ENCODE measurements around the gene ZNF417. TPM values are rescaled to one million over a fixed set of nuclear protein-coding genes. Genes with fewer than 3 reads are reported as not detected.
"Not testable (repeated sequence)": the region's sequence is repeated elsewhere in the genome, so short reads cannot be mapped to it uniquely, and the experiment has no call there.

ZNF417 gene
- total RNA-seq: 10 to 100 TPM; 17.8 to 24.0 TPM

GRCh38 chr19:57916168-57916995 lies at the start of gene ZNF417:
TSS of gene ZNF417 (minus strand) at chr19:57916592. CDS start at chr19:57916411, 181 bp downstream.
- not testable (repeated sequence) for H3K27me3 Mint-ChIP-seq
- Mint-ChIP-seq H3K4me3 (peak within 1 kb of the TSS; percentile 90), H3K9me3 (ENCODE audit: low read depth) (peaks cover 23% of the 10 kb centered on the region), H3K27ac (peak within 1 kb of the TSS; percentile 96), H3K36me3 (peaks cover 66% of the 10 kb centered on the region), H3K4me1 (peaks cover 33% of the 10 kb centered on the region)
- ATAC-seq (peak; percentile 99), DNase-seq (peak; percentile 92)
- CTCF ChIA-PET: interaction anchor here (0.9 to 1.2 kb wide), 3 partner anchors 14 to 189 kb away, joined by 4 to 8 read pairs (median 5); partner anchors contain the start of gene ZNF671

GRCh38 chr19:57964761-57965160 lies 48.4 kb upstream of the ZNF417 start:
- DNase-seq (no peak), ATAC-seq (no peak)
- H3K36me3 Mint-ChIP-seq: peaks cover 8% of the 10 kb centered on the region
- no peaks in the 10 kb centered on the region for H3K27me3 Mint-ChIP-seq
- no peaks in the 10 kb centered on the region for H3K4me1 Mint-ChIP-seq
- no peak overlapping the region for H3K4me3 Mint-ChIP-seq
- no peak overlapping the region for H3K27ac Mint-ChIP-seq
- CTCF ChIA-PET: no interaction called here
- peaks cover 25% of the 10 kb centered on the region for H3K9me3 Mint-ChIP-seq (ENCODE audit: low read depth)

- ATAC-seq (no peak), DNase-seq (no peak)
- H3K27ac Mint-ChIP-seq: no peak overlapping the region
- no peaks in the 10 kb centered on the region for H3K4me1 Mint-ChIP-seq
- H3K9me3 Mint-ChIP-seq (ENCODE audit: low read depth): peaks cover 22% of the 10 kb centered on the region
- H3K36me3 Mint-ChIP-seq: peaks cover 5% of the 10 kb centered on the region
- H3K4me3 Mint-ChIP-seq: no peak overlapping the region
- H3K27me3 Mint-ChIP-seq: no peaks in the 10 kb centered on the region
- CTCF ChIA-PET: no interaction called here
Measured at GRCh38 chr19:57961785-57962184, 45.4 kb upstream of the ZNF417 start.

- peaks cover 36% of the 10 kb centered on the region for H3K9me3 Mint-ChIP-seq (ENCODE audit: low read depth)
Measured at GRCh38 chr19:57954996-57955395, 38.6 kb upstream of the ZNF417 start.

GRCh38 chr19:57949702-57950101 lies 33.3 kb upstream of the ZNF417 start:
- H3K36me3 Mint-ChIP-seq: peaks cover 23% of the 10 kb centered on the region
- peaks cover 15% of the 10 kb centered on the region for H3K4me1 Mint-ChIP-seq
- no peak for DNase-seq
- CTCF ChIA-PET: no interaction called here
- no peak overlapping the region for H3K27ac Mint-ChIP-seq
- ATAC-seq: no peak
- no peak overlapping the region for H3K4me3 Mint-ChIP-seq
- H3K9me3 Mint-ChIP-seq (ENCODE audit: low read depth): peaks cover 31% of the 10 kb centered on the region
- H3K27me3 Mint-ChIP-seq: no peaks in the 10 kb centered on the region

More at GRCh38 chr19:57954996-57955395, 38.6 kb upstream of the ZNF417 start:
- DNase-seq (no peak), ATAC-seq (no peak)
- H3K27ac Mint-ChIP-seq: no peak overlapping the region
- H3K4me3 Mint-ChIP-seq: no peak overlapping the region
- no peaks in the 10 kb centered on the region for H3K4me1 Mint-ChIP-seq
- CTCF ChIA-PET: no interaction called here
- peaks cover 2% of the 10 kb centered on the region for H3K36me3 Mint-ChIP-seq
- H3K27me3 Mint-ChIP-seq: no peaks in the 10 kb centered on the region

GRCh38 chr19:57949296-57949695 lies 32.9 kb upstream of the ZNF417 start:
- ATAC-seq (no peak), DNase-seq (no peak)
- Mint-ChIP-seq H3K9me3 (ENCODE audit: low read depth) (peaks cover 30% of the 10 kb centered on the region), H3K4me3 (no peak overlapping the region), H3K27me3 (no peaks in the 10 kb centered on the region), H3K27ac (no peak overlapping the region), H3K4me1 (peaks cover 15% of the 10 kb centered on the region), H3K36me3 (peaks cover 27% of the 10 kb centered on the region)
- CTCF ChIA-PET: no interaction called here

- no peaks in the 10 kb centered on the region for H3K27me3 Mint-ChIP-seq
- DNase-seq: peak; percentile 94
- peaks cover 30% of the 10 kb centered on the region for H3K9me3 Mint-ChIP-seq (ENCODE audit: low read depth)
- H3K4me3 Mint-ChIP-seq: peak within 1 kb of the TSS; percentile 95
- CTCF ChIA-PET: no interaction called here
- H3K4me1 Mint-ChIP-seq: peaks cover 15% of the 10 kb centered on the region
- peaks cover 44% of the 10 kb centered on the region for H3K36me3 Mint-ChIP-seq
- peak; percentile 97 for ATAC-seq
- peak within 1 kb of the TSS; percentile 90 for H3K27ac Mint-ChIP-seq
Measured at GRCh38 chr19:57947419-57948134, 31.2 kb upstream of the ZNF417 start, which contains the start of gene ZNF256. TSS of gene ZNF256 (minus strand) at chr19:57947706. CDS start at chr19:57947474, 232 bp downstream.

GRCh38 chr19:57947088-57947418 lies 30.7 kb upstream of the ZNF417 start:
- CTCF ChIA-PET: no interaction called here
- Mint-ChIP-seq H3K27me3 (no peaks in the 10 kb centered on the region), H3K4me1 (peaks cover 15% of the 10 kb centered on the region), H3K36me3 (peaks cover 49% of the 10 kb centered on the region), H3K9me3 (ENCODE audit: low read depth) (peaks cover 36% of the 10 kb centered on the region), H3K27ac (peak overlapping the region; percentile 90), H3K4me3 (peak overlapping the region; percentile 95)
- no peak for DNase-seq
- ATAC-seq: no peak

- H3K9me3 Mint-ChIP-seq (ENCODE audit: low read depth): peaks cover 39% of the 10 kb centered on the region
- DNase-seq (no peak), ATAC-seq (no peak)
- H3K36me3 Mint-ChIP-seq: peaks cover 55% of the 10 kb centered on the region
- H3K27ac Mint-ChIP-seq: peak overlapping the region; percentile 42
- peak overlapping the region; percentile 95 for H3K4me3 Mint-ChIP-seq
- no peaks in the 10 kb centered on the region for H3K27me3 Mint-ChIP-seq
- CTCF ChIA-PET: no interaction called here
- H3K4me1 Mint-ChIP-seq: peaks cover 15% of the 10 kb centered on the region
Measured at GRCh38 chr19:57946316-57946715, 29.9 kb upstream of the ZNF417 start.

GRCh38 chr19:57941593-57941992 lies 25.2 kb upstream of the ZNF417 start:
- no peak for ATAC-seq
- Mint-ChIP-seq H3K4me1 (peaks cover 10% of the 10 kb centered on the region), H3K27me3 (no peaks in the 10 kb centered on the region), H3K36me3 (peaks cover 84% of the 10 kb centered on the region), H3K27ac (no peak overlapping the region), H3K4me3 (no peak overlapping the region), H3K9me3 (ENCODE audit: low read depth) (peaks cover 47% of the 10 kb centered on the region)
- CTCF ChIA-PET: no interaction called here
- no peak for DNase-seq

- CTCF ChIA-PET: no interaction called here
- Mint-ChIP-seq H3K4me1 (peaks cover 7% of the 10 kb centered on the region), H3K36me3 (peaks cover 68% of the 10 kb centered on the region), H3K4me3 (no peak overlapping the region), H3K27ac (no peak overlapping the region), H3K27me3 (no peaks in the 10 kb centered on the region), H3K9me3 (ENCODE audit: low read depth) (peaks cover 30% of the 10 kb centered on the region)
- DNase-seq (no peak), ATAC-seq (no peak)
Measured at GRCh38 chr19:57935731-57936130, 19.3 kb upstream of the ZNF417 start.

- H3K4me1 Mint-ChIP-seq: peaks cover 7% of the 10 kb centered on the region
- ATAC-seq (peak; percentile 99), DNase-seq (peak; percentile 81)
- peaks cover 70% of the 10 kb centered on the region for H3K36me3 Mint-ChIP-seq
- H3K4me3 Mint-ChIP-seq: peak within 1 kb of the TSS; percentile 83
- H3K27me3 Mint-ChIP-seq: no peaks in the 10 kb centered on the region
- CTCF ChIA-PET: no interaction called here
- peak within 1 kb of the TSS; percentile 87 for H3K27ac Mint-ChIP-seq
- peaks cover 31% of the 10 kb centered on the region for H3K9me3 Mint-ChIP-seq (ENCODE audit: low read depth)
Measured at GRCh38 chr19:57934820-57935665, 18.7 kb upstream of the ZNF417 start, which contains the start of gene ZNF418. TSS of gene ZNF418 (minus strand) at chr19:57935402. CDS start at chr19:57933822, 1,580 bp downstream.

GRCh38 chr19:57927587-57927986 lies 11.2 kb upstream of the ZNF417 start:
- no peak overlapping the region for H3K27ac Mint-ChIP-seq
- H3K4me3 Mint-ChIP-seq: no peak overlapping the region
- ATAC-seq (no peak), DNase-seq (no peak)
- peaks cover 38% of the 10 kb centered on the region for H3K9me3 Mint-ChIP-seq (ENCODE audit: low read depth)
- H3K36me3 Mint-ChIP-seq: peaks cover 59% of the 10 kb centered on the region
- no peaks in the 10 kb centered on the region for H3K27me3 Mint-ChIP-seq
- no peaks in the 10 kb centered on the region for H3K4me1 Mint-ChIP-seq
- CTCF ChIA-PET: no interaction called here

Data from activated CD8-positive, alpha-beta memory T cell treated with anti-CD3 and anti-CD28 coated beads, Interleukin-2, amount 10 ng/mL, durations not matched to agents 7 days and 5 days (primary cell).